Keratinocyte (primary cell): ENCODE data around the gene NUCKS1. TPM values are rescaled to one million over a fixed set of nuclear protein-coding genes. Genes with fewer than 3 reads are reported as not detected.

Experiments used
- DNase-seq: peaks from one replicate; pipeline ENCODE4 v3.0.0-alpha.2; 2011; ENCODE audit warnings: low read depth, missing footprints, low spot score
- FAIRE-seq: peaks from 2 replicates; lab custom pipeline; 2011; peaks lifted over from hg19 to GRCh38; lab: Jason Lieb, UNC
- H2AFZ ChIP-seq: 2 replicates; pipeline ENCODE4 v1.6.0; 2012; ENCODE audit warnings: low read length, control low read depth, inconsistent platforms; ENCODE audit not compliant: control insufficient read depth
- H3K27ac ChIP-seq: 2 replicates; pipeline ENCODE4 v1.5.1; 2011; ENCODE audit warnings: low read length; ENCODE audit not compliant: control insufficient read depth, insufficient read depth
- H3K27me3 ChIP-seq: 3 replicates; pipeline ENCODE4 v1.6.0; 2011; ENCODE audit warnings: low read length; ENCODE audit not compliant: control insufficient read depth, insufficient read depth; ENCODE audit errors: extremely low read depth
- H3K36me3 ChIP-seq, 2 experiments: 2 replicates in 1 of 2; 3 replicates in 1 of 2; pipeline ENCODE4 v1.5.1; 2011; ENCODE audit warnings: low read length in 2 of 2, mild to moderate bottlenecking in 1 of 2; ENCODE audit not compliant: control insufficient read depth in 2 of 2, insufficient read depth in 2 of 2; ENCODE audit errors: extremely low read depth in 1 of 2
- H3K4me1 ChIP-seq: 3 replicates; pipeline ENCODE4 v1.5.1; 2011; ENCODE audit warnings: low read length; ENCODE audit not compliant: control insufficient read depth, insufficient read depth; ENCODE audit errors: extremely low read depth
- H3K4me2 ChIP-seq: 3 replicates; pipeline ENCODE4 v1.6.0; 2011; ENCODE audit warnings: low read depth, low read length; ENCODE audit not compliant: control insufficient read depth, insufficient read depth; ENCODE audit errors: extremely low read depth
- H3K4me3 ChIP-seq, 3 experiments: fragments of 200-600 bp in 1 of 3; sonication (generic) in 1 of 3; 2 replicates in 2 of 3; 3 replicates in 1 of 3; pipeline ENCODE4 v1.5.1; 2011 to 2016; ENCODE audit warnings: low read length in 3 of 3, mild to moderate bottlenecking in 3 of 3, control low read depth in 2 of 3, inconsistent platforms in 1 of 3, low read depth in 1 of 3, mixed read lengths in 1 of 3, mixed run types in 1 of 3, moderate library complexity in 1 of 3; ENCODE audit not compliant: control insufficient read depth in 2 of 3, insufficient read depth in 2 of 3; ENCODE audit errors: extremely low read depth in 1 of 3
- H3K79me2 ChIP-seq: 2 replicates; pipeline ENCODE4 v1.6.0; 2012; ENCODE audit warnings: low read length; ENCODE audit not compliant: control insufficient read depth, insufficient read depth
- H3K9ac ChIP-seq: 3 replicates; pipeline ENCODE4 v1.6.0; 2011; ENCODE audit warnings: low read length; ENCODE audit not compliant: control insufficient read depth, insufficient read depth; ENCODE audit errors: extremely low read depth
- H3K9me1 ChIP-seq: 3 replicates; pipeline ENCODE4 v1.6.0; 2011; ENCODE audit warnings: low read length; ENCODE audit not compliant: control insufficient read depth, insufficient read depth; ENCODE audit errors: extremely low read depth
- H3K9me3 ChIP-seq: 2 replicates; pipeline ENCODE4 v1.5.1; 2012; ENCODE audit warnings: low read depth, low read length; ENCODE audit not compliant: control insufficient read depth
- H4K20me1 ChIP-seq: 3 replicates; pipeline ENCODE4 v1.6.0; 2011; ENCODE audit warnings: low read length; ENCODE audit not compliant: control insufficient read depth, insufficient read depth; ENCODE audit errors: extremely low read depth
- EZH2 ChIP-seq: IDR thresholded peaks from one replicate; pipeline ENCODE4 v1.6.1; 2012; ENCODE audit warnings: inconsistent platforms, mild to moderate bottlenecking, low read length, moderate library complexity
- dilution Hi-C: fragments of 300-500 bp; cut with MboI; formaldehyde crosslinking; loops from one replicate; pipeline ENCODE4 v1.7.0; 2020; ENCODE audit warnings: low sequenced_read_pairs; ENCODE audit not compliant: extremely low pct_ligation_motif_present
- polyA plus RNA-seq, 5 experiments: library from polyadenylated mRNA; depleted of rRNA in 3 of 5; stranded (reverse) in 3 of 5; stranded (forward) in 1 of 5; unstranded in 1 of 5; fragments of >200 nt; gene quantifications; 1 replicate in 1 of 5; 2 replicates in 3 of 5; 3 replicates in 1 of 5; pipeline versions ENCODE4 v1.2.1 to v1.2.3, GENCODE V29; 2011 to 2012; ENCODE audit warnings: missing spikeins in 2 of 5, low read depth in 1 of 5, low replicate concordance in 1 of 5
- TF ChIP-seq, protein P1 (sequence below), 3 experiments: IDR thresholded peaks in 1 of 3; conservative IDR thresholded peaks in 1 of 3; optimal IDR thresholded peaks in 1 of 3; 2 replicates in 2 of 3; 3 replicates in 1 of 3; pipeline versions ENCODE3 to v1.5.1; 2011; ENCODE audit warnings: low read length in 3 of 3, mild to moderate bottlenecking in 3 of 3, moderate library complexity in 2 of 3, control low read depth in 1 of 3, inconsistent platforms in 1 of 3; ENCODE audit not compliant: insufficient read depth in 2 of 3; ENCODE audit errors: extremely low read depth in 1 of 3

NUCKS1 gene
- polyA plus RNA-seq, 1 donor (not counting 4 experiments of a cell fraction or from before 2014, with no cell fraction given) = 71.6 TPM

DNA sequence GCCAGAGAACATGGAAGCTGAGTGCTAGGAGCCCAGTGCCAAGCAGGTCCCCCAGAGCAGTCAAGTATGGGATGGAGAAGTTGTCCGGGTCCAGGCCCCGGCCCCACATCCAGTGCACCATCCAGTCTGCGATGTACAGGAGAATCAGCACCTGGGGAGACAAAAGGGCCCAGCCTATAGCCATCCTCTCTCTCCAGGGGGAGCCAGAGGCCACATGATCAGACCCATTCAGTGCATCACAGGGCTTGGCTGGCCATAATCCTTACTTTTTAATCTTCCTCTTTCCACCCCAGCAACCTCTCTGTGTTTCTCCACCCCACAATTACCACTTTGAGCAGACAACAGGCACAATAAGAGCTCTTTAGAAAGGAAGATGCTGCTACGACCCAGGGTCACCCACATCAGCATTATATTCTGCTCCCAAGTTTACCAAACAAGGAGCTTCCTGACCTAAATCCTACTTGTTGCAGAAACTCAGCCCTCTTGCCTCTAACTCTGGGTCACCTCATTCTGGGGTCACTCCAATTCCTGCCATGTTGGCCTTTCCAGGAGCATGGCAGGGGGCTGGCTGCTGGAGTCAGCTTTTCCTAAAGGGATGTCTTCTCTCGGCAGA is 41.7 kb upstream of the NUCKS1 start:
- dilution Hi-C loops = no loop called here
- Histone ChIP-seq H3K79me2 (no peaks in the 10 kb centered on the region), H2AFZ (no peak overlapping the region), H3K9me1 (no peaks in the 10 kb centered on the region), H3K27ac (no peak overlapping the region), H3K27me3 (no peaks in the 10 kb centered on the region), H4K20me1 (no peaks in the 10 kb centered on the region), H3K4me1 (no peaks in the 10 kb centered on the region), H3K9ac (no peak overlapping the region), H3K4me2 (no peak overlapping the region), H3K4me3 (no peak overlapping the region), H3K36me3 (peaks cover 7 to 9% of the 10 kb centered on the region in 2 experiments), H3K9me3 (no peaks in the 10 kb centered on the region)
- DNase-seq (no peak), FAIRE-seq (peak; percentile 51)
- TF ChIP-seq EZH2 = no peak
- TF ChIP-seq, protein P1, sequence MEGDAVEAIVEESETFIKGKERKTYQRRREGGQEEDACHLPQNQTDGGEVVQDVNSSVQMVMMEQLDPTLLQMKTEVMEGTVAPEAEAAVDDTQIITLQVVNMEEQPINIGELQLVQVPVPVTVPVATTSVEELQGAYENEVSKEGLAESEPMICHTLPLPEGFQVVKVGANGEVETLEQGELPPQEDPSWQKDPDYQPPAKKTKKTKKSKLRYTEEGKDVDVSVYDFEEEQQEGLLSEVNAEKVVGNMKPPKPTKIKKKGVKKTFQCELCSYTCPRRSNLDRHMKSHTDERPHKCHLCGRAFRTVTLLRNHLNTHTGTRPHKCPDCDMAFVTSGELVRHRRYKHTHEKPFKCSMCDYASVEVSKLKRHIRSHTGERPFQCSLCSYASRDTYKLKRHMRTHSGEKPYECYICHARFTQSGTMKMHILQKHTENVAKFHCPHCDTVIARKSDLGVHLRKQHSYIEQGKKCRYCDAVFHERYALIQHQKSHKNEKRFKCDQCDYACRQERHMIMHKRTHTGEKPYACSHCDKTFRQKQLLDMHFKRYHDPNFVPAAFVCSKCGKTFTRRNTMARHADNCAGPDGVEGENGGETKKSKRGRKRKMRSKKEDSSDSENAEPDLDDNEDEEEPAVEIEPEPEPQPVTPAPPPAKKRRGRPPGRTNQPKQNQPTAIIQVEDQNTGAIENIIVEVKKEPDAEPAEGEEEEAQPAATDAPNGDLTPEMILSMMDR (optimal IDR thresholded peaks at IDR 0.05 in 1 of 3, IDR thresholded peaks at IDR 0.05 in 1 of 3, conservative IDR thresholded peaks at IDR 0.05 in 1 of 3; ENCODE audit: extremely low read depth in 1 of 3, insufficient read depth in 2 of 3, low read length in 3 of 3) = peak; percentile 87 to 94 (median 93)

GRCh38 chr1:205787287-205787916 is 37.4 kb upstream of the NUCKS1 start:
- no peak for FAIRE-seq
- Histone ChIP-seq H3K9ac (no peak overlapping the region), H2AFZ (no peak overlapping the region), H3K9me3 (no peaks in the 10 kb centered on the region), H3K79me2 (no peaks in the 10 kb centered on the region), H4K20me1 (no peaks in the 10 kb centered on the region), H3K36me3 (peaks cover 1 to 3% of the 10 kb centered on the region in 2 experiments), H3K27me3 (no peaks in the 10 kb centered on the region), H3K9me1 (no peaks in the 10 kb centered on the region), H3K4me3 (no peak overlapping the region), H3K4me2 (no peak overlapping the region), H3K27ac (no peak overlapping the region), H3K4me1 (no peaks in the 10 kb centered on the region)
- dilution Hi-C loops = no loop called here
- no peak for TF ChIP-seq EZH2
- TF ChIP-seq, protein P1 (optimal IDR thresholded peaks at IDR 0.05 in 1 of 3, IDR thresholded peaks at IDR 0.05 in 1 of 3, conservative IDR thresholded peaks at IDR 0.05 in 1 of 3; ENCODE audit: extremely low read depth in 1 of 3, insufficient read depth in 2 of 3, low read length in 3 of 3) = no peak
- DNase-seq = no peak
